ENCODE measurements around the gene CADM4.

CADM4 gene

DNA sequence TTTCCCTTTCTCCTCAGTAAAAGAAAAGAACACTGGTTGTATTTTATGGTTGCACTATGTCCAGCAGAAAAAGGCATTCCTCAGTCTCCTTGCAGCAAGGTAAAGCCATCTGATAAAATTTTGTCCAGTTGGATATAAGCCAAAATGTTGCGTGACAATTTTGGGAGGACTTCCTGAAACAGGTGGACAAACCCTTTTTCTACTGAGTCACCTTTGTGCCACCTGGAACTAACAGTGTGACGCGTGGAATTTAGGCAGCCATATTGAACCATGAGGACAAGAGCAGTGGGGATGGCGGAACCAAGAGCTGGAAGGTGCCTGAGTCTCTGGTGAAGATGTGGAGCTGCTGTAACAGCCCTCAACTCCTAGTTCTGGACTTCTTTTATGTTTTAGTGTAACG is 8.2 kb downstream of the CADM4 start:
- DNase-seq = no peak

DNA sequence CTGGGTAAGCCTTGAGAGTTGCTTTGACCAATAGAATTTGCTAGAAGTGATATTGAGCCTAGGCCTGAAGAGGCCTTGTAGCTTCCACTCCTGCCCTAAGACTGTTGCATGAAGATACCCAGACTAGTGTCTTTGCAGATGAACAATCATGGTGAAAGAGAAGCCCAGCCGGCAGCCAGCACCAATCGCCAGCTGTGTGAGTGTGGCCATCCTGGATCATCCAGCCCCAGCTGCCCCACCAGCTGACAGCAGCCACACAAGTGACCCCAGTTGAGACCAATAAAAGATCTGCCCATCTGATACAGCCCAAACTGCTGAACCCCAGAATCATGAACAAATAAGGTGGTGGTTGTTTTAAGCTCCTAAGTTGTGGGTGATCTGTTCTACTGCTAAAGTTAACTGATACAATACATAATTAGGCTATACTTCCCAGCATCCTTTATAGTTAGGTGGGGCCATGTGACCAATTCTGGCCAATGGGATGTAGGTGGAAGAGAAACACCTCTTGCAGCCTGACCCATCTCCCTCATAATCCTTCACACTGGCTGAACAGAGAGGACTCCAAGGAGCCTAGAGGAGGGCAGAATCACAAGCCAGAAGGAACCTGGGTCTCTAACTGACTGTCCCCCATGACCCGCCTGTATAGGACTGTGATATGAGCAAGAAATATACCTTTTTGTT is 10.9 kb downstream of the CADM4 start:
- DNase-seq = no peak

DNA sequence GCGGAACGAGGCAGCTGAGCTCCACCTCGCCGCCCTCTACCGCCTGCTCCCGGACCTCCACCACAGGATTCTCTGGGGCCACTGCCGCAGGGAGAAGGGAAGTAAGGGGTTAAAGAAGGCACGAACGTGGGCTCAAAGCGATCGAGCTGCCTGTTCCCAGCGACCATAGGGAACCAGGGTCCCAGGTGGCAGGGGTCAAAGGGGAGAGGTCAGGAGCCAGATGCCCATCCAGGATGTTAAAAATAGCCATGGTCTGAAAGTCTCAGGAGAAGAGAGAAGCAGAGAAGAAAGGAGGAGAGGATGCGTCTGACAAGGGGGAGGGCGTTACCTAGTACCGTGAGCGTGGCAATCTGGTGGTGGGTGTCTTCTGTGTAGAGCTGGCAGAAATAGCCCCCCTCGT is 12.8 kb downstream of the CADM4 start:
- DNase-seq = no peak

DNA sequence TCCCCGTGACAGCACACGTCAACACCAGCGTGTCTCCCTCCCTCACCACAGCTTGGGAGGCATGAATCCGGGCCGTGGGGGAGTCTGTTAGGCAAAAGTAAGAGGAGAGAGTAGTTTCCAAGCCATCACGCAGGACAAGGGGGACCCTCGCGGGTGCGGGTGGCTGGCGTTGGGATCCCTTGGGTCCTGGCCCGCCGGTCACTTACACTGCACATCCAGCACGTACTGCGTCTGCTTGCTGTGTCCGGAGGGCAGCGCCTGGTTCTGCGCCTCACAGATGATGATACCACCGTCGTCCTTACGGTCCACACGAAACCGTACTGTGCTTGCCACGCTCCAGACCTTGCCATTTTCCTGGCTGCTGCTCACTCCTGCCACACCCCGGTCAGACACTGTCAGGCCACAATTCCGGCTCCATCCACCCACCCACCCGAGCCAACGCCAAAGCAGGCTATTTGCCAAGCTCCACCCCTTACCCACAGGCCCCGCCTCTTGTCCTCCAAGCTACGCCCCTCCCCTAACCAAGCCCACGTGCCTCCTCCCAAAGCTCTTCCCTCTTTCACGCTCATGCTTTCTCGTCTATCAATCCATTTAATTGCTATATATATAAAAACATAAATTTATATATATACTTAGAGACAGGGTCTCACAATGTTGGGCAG is 13.6 kb downstream of the CADM4 start:
- DNase-seq = no peak

DNA sequence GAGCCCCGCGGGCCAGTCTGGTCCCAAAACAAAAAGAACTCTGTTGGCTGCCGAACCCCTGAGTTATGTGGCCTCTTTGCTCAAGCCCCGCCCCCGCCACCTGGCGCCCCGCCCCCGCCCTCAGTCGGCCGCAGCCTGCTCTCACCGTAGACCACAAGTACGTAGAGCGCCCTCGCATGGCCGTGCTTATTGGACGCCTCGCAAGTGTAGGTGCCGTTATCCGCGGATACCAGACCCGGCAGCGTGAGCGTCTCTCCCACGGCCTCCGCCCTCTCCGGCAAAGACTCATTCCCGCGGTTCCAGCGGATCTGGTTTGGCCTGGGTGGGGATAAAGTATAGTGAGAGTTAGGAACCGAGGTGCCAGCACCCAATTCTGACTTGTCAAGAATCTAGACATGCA is 14.7 kb downstream of the CADM4 start:
- DNase-seq = no peak

DNA sequence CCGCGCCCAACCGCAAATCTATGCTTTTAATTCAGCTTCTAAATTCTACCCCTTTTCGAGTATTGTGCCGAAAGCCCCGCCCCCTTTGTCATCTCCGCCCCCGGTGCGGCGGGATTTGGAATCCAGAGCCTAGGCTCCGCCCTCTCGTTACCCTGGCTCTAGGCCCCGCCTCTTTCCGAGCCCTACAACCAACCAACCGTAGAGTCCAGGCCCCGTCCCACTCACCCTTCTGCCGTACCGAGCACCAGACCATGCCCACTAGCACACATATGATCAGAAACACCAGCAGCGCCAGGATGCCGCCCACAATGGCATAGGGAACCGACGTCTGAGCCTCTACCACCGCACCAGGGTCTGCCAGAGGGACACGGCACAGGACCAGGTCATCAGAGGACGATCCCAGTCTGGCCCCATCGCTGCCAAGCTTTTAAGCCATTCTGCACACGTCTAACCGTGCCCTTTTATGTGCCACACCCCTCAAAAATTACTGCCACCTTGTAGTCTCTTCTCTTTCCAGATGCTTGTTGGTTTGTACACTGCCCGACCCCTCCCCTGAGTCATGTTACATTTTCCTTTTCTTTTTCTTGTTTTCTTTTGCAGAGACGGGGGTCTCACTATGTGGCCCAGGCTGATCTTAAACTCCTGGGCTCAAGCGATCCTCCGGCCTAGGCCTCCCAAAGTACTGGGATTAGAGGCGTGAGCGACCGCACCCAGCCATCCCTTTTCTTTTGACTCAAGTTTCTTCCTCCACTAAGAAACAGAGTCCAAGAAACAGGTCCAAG is 15.6 kb downstream of the CADM4 start:
- DNase-seq = no peak

DNA sequence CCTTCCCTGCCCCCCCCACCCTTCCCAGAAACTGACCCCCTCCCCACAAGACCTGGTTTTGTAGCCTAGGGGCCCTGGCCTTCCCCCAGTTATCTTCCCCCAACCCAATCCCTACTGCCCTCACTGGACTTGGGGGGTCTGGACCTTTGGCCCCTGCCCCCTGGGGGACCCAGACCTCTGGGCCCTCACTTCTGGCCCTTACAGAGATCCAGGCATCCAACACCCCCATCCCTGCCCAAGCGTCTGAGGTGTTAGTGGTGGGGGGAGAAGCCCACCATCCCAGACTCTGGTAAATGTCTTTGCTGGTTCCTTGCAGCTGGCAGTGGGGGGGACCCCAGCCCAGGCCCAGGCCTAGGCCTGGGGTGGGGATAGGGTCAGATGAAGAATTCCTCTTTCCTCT is 16.7 kb downstream of the CADM4 start:
- DNase-seq = no peak

DNA sequence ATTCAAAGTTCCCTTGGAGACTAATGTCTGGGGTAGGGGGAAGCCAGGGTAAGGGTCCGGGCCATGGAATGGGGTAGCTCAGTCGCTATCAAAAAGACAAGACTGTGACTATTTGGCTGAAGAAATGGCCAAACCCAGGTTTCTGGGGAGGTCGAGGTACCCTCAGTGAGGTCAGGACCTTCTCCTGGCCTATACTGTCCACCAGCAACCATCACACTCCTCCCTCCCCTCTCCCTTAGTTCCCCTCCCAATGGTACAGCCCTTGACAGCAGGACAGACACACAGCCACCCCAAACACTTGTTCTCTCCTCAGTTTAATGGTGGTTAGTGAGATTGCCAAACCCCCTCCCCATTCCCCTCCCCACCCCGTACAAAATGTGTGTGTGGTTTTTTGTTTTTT is 17.6 kb downstream of the CADM4 start:
- no peak for DNase-seq

DNA sequence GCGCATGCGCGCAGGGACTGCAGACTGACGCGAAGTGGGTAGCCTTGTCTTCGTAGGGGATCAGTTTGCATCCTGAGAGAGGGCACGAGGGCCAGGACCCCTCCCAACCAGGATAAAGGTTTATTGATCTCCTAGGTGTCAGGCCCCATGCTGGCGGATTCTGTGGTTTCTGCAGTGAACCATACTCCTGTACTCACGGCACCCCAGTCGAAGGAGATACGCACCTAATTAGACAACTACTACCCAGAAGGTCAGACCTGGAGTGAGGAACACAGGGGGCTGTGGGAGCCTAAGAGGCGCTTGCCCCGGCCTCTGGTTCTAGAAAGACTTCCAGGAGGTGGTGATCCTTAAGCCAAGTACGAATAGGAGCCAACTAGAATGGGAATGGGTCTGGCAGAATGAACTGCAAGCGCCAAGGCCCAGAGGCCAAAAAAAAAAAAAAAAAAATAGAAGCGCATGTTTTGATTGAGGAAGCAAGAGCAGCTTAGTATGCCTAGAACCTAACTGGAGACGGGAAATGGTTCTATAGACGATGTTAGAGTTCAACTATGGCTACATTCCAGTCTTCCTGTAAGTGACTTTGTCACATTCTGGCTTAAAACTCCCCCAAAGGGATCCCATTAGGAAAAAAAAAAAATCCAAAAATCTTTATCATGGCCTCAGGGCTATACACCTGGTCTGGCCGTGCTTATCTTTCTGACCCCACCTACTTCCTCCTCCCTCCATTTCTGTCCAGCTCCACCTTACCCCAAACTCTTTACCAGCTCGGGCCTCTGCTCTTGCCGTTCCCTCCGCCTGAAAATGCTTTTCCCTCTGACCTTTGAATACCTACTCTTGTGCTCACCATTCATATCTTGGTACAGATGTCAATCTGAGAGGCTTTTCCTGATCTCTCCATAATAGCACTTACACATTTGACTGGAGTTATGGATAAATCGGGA is 19.3 kb downstream of the CADM4 start:
- no peak for DNase-seq

DNA sequence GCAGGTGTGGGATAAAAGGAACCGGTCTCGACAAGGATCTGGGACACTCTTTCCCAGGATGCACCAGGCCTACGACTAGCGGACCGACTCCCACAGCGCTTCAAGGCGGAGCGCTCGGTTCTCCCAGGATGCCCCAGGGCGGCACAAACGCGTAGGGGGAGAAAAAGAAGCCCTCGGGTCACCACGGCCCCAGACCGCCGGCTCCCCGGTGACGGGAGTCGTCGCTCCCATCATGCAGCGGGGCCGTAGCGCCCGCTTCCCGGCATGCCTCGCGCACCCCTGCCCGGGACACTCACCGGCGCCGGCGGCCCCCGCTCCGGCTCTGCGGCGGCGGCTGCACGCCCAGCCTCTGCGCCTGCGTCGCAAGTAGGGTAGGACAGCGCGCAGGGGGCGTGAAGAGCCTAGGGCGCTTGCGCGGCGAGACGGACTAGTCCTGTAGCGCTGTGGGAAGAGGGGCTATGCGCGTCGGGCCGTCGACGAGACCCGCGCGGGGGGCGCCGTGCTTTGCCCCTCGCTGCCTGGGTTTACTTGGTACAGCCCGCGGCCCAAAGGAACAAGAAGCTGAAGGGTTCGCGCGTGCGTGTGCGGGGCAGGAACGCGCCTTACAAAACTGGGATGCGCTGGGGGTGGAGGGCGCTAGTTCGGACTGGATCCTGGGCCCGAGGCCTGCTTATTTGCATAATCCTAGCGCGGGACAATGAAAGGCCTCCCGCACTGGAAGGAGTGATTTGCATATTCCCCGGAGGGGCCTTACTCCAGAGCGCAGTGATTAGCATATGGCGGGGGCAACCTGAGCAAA is 20.2 kb downstream of the CADM4 start, which contains the start of gene ZNF428:
Gene ZNF428, minus strand, starts transcription at position 368 of the 799 bp plus-strand sequence. CDS start 5,325 bp downstream, outside the sequence.
- peak; percentile 97 for DNase-seq

DNA sequence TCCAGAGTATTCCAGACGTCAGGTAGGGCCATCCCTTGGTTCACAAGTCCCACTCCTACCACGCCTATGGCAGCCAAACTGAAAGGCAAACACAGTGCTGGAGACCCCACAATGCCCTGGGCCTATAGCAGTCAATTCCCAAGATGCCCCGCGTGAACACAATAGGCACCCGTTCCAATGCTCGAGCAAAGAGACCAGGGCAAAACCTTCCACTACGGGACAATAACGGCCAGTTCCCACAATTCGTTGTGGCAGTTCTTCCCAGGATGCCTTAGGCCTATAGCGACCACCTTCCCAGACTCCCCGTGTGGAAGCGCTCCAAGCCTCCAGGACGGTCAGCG is 20.8 kb downstream of the CADM4 start:
- DNase-seq = peak; percentile 94

DNA sequence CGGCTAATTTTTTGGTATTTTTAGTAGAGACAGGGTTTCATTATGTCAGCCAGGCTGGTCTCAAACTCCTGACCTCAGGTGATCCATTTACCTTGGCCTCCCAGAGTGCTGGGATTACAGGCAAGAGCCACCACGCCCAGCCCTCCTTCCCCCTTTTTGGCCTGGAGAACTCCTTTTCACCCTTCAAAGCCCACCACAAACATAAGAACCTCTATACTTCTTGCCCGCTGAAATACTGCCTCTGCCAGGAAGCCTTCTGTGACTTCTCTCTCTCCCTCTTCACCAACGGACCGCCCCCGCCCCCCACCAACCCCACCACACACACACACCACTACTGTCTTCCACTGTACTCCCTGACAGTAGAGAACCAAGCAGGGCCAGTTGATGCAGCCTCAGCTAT is 22.7 kb downstream of the CADM4 start:
- no peak for DNase-seq

DNA sequence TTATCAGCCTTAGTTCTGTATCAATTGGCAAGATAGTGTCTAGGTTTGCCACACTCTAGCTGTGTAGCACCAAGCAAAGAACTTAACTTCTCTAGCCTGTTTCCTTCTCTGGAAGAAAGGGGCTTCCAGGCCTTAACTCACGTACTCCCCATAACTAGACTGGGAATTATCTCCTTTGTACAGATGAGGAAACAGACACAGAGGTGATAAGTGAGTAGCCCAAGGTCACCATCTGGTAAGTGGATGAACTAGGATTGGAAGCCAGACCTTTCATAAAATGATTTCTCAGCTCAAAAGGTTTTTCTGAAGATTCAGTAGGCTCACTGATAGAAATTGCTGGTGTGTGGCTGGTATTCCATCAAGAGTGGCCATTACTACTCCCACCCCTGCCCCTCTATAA is 23.3 kb downstream of the CADM4 start:
- DNase-seq = no peak

DNA sequence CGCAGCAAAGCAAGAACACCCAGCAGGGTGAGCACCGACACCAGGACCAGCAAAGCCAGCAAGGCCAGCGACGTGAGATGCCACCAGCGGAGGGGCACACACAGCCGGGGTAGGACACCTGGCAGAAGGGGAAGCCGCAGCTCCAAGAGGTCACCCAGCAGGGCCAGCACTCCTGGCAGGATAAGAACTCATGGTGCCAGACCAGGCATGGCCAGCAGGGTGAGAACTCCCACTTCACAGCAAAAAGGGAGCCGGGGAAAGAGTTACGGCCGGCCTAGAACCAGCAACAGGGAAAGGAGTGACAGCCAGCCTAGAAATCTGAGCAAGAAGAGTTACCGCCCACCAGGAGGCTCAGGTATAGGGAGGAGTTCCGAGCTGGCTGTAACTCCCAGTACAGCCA is 27.3 kb downstream of the CADM4 start:
- DNase-seq = no peak

DNA sequence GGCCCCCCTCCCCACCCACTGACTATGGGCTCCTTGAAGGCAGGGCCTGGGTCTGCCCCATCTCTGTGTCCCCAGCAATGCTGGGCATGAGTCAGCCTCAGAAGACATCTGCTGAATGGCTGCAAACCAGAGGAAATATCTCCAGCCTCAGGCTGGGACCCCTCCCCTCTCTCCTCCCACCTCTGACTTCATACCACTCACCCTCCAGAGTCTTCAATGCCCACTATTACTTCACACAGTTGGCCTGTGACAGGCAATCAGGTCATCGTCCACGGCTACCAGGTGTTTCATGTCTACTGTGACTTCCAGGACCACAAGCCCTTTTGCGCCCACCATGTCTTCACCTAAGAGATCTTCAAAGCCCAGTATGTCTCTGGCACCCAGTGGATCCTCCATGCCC is 27.9 kb downstream of the CADM4 start, which contains the start of gene SRRM5:
Gene SRRM5, plus strand, starts transcription at position 301 of the 400 bp plus-strand sequence. Its CDS starts 34 bp downstream, at position 335.
- no peak for DNase-seq

DNA sequence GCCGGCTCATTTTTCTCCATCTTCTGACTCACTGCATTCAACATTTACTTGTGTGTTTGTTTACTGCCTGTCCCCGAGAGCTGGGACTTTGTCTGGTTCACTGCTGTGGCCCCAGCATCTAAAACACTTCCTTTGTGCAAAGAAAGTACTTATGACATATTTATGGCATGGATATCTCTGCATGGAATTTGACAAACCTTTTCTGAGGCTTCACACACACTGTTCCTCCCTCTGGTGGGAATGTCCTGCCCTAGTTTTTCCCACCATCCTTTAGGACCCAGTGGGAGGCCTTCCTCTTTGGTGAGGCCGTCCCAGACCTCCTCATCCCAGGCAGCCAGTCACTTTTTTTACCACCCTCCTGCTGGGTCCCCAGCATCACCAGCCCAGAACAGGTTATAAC is 29.2 kb downstream of the CADM4 start:
- DNase-seq = no peak

DNA sequence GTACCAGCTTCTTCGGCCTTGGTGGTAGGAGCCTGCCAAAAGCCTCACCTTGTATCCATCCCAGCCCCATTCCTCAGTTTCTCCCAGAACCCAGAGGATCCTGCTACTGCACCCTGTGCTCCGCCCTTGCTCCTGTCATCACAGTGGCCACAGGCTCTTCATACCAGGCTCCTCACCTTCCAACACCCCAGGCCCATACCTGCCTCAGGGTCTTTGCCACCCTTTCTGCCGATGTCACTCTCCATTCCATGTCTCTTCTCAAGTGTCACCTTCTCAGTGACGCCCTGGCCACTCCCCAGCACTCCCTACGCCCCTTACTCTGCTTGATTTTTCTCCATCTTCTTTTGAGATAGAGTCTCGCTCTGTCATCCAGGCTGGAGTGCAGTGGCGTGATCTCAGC is 29.8 kb downstream of the CADM4 start:
- no peak for DNase-seq

DNA sequence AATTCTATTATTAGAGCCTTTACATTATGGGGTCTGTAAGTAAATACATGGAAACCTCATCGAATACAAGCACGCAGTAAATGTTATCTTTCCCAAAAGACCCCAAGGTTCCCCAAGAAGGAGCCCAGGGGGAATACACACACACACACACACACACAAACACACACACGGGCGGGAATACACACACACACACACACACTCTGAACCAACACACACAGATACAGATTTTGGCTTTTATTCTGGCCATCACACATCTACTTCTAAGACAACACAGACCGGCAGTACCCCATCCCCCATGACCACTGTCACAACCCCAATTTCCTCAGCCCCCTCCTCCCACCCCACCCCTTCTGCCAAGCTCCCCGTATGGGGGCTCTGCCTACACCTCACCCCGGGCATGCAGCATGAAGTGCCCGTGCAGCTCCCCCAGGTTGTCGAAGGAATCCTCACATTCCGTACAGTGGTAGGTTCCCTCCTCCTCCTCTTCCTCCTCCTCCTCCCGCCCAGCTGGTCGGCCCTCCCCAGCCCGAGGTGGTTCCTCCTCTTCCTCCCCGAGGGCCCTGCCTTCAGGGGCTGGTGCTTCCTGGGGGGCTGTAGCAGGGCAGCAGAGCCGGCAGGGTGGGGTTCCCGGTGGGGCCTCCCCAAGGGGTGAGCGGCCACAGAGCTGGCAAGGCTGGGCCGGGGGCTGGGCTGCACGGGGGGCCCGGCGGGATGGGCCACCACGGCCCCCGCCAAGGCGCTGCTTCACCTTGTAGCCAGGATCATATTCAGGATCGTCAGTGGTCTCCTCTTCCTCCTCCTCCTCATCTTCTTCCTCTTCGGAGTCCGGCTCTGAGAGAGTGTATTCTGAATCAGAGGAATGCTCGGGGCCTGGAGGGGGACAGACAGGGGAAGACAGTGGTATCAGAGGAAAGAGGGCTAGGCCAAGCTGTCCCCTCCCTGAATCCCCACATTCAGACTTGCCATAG is 32.1 kb downstream of the CADM4 start:
- DNase-seq = no peak

DNA sequence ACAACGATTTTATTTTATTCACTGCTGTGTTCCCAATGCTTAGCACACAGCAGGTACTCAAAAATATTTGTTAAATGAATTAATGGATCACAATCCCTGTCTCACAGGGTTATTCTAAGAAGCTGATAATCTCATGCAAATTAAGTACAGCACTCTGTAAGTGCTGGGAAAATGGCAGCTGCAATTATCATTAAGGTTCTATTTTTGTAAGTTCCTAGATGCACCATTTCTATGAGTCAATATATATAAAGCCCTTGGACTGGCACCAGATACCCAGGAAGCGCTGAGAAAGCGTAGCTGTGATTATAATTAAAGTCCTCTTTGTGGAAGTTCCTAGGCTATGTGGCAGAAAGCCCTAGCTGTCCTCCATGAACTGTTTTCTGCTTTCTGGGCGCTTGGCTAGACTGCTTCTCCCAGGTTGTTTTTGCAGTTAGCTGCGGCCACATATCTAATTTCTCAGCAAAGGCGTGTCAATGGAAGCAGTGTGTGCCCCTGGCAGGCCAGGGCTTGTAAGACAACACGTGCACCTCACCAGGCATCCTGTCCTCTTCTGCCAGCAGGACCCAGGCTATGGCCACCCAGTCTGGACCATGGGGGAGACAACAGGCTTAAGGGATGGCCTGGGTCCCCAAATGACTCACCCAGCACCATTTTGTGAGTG is 33.0 kb downstream of the CADM4 start:
- DNase-seq = no peak

All from eye (tissue), 1 donor.